LNCAP (cell line): Measurements from ENCODE around the gene FBXL13.

ENCODE experiments used
- TF ChIP-seq, protein P1 (sequence below): fragments of 450-650 bp; IDR thresholded peaks from 2 replicates; pipeline ENCODE4 v1.5.1; 2017; ENCODE audit warnings: mild to moderate bottlenecking

The FBXL13 gene

DNA sequence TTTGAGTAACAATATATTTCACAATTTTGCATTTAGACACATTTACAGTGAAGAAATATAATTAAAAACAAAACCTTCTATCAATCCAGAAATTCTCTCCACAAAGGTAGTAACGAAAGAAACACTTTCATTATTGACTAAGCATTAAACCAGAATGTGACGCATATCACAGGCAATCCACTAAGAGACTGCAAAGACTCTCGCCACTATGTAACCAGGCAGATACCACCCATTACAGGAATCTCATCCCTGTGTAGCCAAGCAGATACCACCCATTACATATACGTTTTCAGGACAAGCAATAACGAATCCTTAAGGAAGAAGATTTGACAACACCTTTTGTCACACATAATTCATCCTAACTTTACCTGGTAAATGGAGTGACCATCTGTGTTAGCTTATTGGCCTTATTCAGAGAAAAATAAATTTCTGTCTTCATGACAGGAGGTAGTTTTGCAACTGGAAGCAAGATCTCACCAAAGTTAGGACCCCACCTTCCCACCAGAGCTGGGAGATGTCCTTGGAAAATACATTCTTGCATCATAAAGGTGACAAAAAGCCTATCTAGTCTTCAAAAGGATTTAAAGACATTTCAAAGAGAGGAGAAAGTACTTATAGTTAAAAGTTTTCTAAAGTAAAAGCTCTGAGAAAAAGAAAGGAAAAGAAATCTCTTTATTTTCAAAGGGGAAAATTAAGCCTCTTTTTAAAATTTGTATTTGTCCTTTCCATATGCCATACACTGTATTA lies 131.0 kb downstream of the FBXL13 start:
- TF ChIP-seq, protein P1, sequence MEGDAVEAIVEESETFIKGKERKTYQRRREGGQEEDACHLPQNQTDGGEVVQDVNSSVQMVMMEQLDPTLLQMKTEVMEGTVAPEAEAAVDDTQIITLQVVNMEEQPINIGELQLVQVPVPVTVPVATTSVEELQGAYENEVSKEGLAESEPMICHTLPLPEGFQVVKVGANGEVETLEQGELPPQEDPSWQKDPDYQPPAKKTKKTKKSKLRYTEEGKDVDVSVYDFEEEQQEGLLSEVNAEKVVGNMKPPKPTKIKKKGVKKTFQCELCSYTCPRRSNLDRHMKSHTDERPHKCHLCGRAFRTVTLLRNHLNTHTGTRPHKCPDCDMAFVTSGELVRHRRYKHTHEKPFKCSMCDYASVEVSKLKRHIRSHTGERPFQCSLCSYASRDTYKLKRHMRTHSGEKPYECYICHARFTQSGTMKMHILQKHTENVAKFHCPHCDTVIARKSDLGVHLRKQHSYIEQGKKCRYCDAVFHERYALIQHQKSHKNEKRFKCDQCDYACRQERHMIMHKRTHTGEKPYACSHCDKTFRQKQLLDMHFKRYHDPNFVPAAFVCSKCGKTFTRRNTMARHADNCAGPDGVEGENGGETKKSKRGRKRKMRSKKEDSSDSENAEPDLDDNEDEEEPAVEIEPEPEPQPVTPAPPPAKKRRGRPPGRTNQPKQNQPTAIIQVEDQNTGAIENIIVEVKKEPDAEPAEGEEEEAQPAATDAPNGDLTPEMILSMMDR, result no peak

DNA sequence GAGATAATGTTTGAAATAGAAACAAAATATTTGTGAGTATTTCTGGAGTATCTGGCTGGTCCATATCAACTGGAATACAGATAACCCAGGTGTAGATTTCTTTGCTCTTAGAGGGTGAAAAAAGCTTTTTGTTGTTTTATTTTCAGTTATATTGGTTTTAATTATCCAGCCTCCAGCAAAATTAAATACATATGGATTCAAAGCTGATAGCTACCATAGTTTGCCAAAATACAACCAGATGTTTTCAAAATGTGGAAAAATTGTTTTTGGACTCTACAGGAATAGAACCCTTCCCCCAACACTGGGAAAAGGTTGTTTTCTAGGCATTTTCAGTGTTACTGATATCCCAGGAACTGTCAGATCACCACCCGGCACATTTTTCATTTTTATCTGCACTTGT lies 131.7 kb downstream of the FBXL13 start:
- TF ChIP-seq, protein P1, result no peak

DNA sequence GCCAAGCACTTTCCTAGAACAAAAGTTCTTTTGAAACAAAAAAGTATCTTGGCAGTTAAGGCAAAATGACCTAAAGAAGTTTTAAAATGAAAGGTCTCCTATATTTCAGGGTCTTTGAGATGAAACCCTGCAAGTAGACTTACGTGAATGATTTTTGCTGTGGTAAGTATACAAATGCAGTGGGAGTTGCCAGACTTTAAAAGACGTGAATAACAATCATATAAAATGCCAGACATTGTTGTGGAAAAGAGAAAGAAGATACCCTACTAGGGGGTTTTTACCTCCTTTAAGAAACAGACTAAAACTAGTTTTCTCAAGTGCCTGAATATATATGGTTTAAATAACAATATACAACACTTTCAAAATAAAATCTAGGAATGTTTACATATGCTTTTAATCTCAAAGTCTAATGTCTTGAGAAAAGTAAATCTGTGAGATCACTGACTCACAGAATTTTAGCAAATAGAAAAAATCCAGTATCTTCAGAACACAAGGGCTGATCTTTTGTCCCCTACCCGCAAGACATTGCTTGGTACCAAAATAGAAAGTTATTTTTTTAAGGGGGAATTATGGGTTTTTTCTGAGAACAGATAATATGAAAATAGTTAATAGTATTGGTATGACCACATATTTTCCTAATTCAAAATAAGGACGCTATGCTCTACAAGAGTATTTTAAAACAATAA lies 132.3 kb downstream of the FBXL13 start:
- TF ChIP-seq, protein P1, result no peak

GRCh38 chr7:102938679-102939078 lies 135.9 kb downstream of the FBXL13 start:
- TF ChIP-seq, protein P1, result no peak

DNA sequence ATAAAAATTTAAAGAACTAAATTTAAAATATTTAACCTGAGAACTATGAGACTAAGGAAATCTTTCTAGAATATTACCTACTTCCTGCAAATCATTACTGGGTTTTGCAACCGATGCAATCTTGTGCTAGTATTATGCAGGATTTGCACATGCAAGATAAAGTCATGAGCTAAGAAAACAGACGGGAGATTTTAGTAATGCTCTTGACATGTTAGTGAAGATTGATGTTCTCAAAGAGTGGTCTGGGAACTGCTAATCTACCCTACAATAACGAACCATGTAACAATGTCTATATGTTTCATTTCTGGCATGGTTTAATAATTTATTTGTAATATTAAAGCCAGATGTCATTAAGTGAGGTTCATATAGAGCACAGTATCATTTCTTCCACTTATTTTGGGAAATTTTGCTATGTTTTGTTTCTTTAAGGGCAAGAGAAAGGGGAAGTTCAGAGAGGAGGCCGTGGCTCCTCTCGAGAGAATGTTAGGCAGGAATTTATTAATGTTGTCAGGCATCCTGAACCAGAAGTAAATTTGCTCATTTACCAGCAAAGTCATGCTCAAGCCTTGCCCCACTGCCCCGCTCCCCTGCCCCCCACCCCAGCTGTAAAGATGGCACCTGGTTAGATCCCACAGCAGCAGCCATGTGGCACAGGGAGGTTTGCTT lies 139.0 kb downstream of the FBXL13 start:
- TF ChIP-seq, protein P1, result no peak

DNA sequence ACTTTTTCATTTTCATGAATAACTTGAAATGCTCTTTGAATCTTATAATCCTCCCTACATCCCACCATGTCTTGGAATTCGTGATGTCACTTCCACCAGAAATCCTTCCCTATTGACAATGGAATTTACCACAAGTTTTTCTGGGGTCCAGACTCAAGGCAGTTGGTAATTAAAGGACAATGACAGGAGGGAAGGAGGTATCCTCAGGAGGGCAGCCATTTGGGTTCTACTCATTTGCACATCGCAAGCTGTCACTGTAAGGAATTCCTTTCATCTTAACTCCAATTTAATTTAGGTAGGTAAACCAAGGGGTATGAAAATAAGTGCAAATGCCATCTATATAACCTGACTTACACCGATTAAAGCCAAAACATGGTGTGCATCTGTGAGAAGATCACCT lies 139.9 kb downstream of the FBXL13 start:
- TF ChIP-seq, protein P1, result no peak

DNA sequence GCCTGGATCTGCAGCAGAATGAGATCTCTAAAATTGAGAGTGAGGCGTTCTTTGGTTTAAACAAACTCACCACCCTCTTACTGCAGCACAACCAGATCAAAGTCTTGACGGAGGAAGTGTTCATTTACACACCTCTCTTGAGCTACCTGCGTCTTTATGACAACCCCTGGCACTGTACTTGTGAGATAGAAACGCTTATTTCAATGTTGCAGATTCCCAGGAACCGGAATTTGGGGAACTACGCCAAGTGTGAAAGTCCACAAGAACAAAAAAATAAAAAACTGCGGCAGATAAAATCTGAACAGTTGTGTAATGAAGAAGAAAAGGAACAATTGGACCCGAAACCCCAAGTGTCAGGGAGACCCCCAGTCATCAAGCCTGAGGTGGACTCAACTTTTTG lies 140.4 kb downstream of the FBXL13 start:
- TF ChIP-seq, protein P1, result no peak
